NOMO-1 treated with dmso at 0.1 percent for 144 hours (cell line): Measurements from ENCODE around the gene SDE2.
"Not testable (repeated sequence)": the region's sequence is repeated elsewhere in the genome, so short reads cannot be mapped to it uniquely, and the experiment has no call there.

ENCODE experiments used
- DNase-seq: peaks from one replicate; lab custom pipeline; 2025; ENCODE audit not compliant: unreplicated experiment; lab: John Stamatoyannopoulos, UW

The SDE2 gene

GRCh38 chr1:225945564-225945963 is 53.6 kb downstream of the SDE2 start:
- DNase-seq = no peak

GRCh38 chr1:225944951-225945350 is 54.2 kb downstream of the SDE2 start:
- peak; percentile 60 for DNase-seq

- no peak for DNase-seq
These were observed 54.8 kb downstream of the SDE2 start for GRCh38 chr1:225944387-225944786.

- no peak for DNase-seq
These were observed 55.6 kb downstream of the SDE2 start for GRCh38 chr1:225943582-225943981.

- no peak for DNase-seq
These were observed 56.6 kb downstream of the SDE2 start for GRCh38 chr1:225942574-225942973.

GRCh38 chr1:225941942-225942222 is 57.3 kb downstream of the SDE2 start:
- DNase-seq = no peak

GRCh38 chr1:225941187-225941941 is 57.8 kb downstream of the SDE2 start, which contains the start of gene LEFTY2:
Gene LEFTY2, minus strand, starts transcription at chr1:225941220. Its CDS starts 80 bp downstream, at chr1:225941140.
- DNase-seq = no peak

GRCh38 chr1:225940385-225941151 is 58.6 kb downstream of the SDE2 start:
- DNase-seq = no peak

- DNase-seq = not testable (repeated sequence)
These were observed 59.2 kb downstream of the SDE2 start for GRCh38 chr1:225939939-225940310.

- DNase-seq = not testable (repeated sequence)
These were observed 59.8 kb downstream of the SDE2 start for GRCh38 chr1:225939097-225939938.

- no peak for DNase-seq
These were observed 61.8 kb downstream of the SDE2 start for GRCh38 chr1:225937048-225937968.

- no peak for DNase-seq
These were observed 62.6 kb downstream of the SDE2 start for GRCh38 chr1:225936523-225936922.

- DNase-seq = not testable (repeated sequence)
These were observed 63.1 kb downstream of the SDE2 start for GRCh38 chr1:225936086-225936485.

GRCh38 chr1:225934711-225935110 is 64.4 kb downstream of the SDE2 start:
- DNase-seq = no peak

- DNase-seq = no peak
These were observed 66.1 kb downstream of the SDE2 start for GRCh38 chr1:225933072-225933471.
